ENCODE results near the gene SMIM21.

Gene SMIM21

DNA sequence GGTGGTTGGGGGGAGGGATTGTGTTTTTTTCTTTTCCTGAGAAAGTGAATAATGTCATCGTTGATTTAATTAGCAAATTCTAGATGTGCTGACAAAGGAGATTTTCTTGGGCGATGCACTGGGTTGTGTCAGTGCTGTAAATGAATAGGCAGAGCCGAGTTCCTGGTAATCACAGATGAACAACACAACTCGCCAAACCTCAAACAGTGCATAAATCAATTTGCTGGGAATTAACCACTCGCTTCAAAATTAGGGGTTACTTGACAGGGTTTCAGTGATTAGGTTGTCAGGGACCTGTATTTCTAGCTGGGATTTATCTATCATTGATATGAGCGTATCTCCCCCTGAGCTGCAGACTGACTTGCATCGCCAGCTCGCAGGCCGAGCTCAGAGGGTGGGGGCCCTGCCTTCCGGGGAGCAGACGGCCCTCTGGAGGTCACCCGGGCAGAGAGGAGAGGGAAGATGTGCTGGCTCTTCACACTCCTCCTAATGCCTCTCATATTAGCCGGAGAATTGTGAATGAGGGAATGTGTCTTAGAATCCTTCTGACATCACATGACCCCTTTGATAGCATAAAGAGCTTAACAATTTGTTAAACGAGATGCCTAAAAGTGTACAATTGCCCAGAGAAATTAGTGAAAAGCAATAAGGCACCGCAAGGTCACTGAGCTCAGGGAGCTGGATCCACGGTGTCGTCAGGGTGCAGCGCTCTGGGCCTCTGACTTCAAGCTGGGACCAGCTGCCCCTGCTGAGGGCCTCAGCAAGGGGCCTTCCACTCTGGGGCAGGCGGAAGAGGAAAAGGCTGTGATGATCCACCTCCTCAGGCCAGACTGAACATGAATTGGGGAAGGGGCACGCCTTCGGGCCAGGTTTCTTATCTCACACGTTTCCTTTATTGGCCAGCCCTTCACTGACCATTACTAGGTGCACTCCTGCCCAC is 48.9 kb downstream of the SMIM21 start:
- in situ Hi-C loops (cut with MboI; ENCODE audit: low sequenced_read_pairs): no loop called here

DNA sequence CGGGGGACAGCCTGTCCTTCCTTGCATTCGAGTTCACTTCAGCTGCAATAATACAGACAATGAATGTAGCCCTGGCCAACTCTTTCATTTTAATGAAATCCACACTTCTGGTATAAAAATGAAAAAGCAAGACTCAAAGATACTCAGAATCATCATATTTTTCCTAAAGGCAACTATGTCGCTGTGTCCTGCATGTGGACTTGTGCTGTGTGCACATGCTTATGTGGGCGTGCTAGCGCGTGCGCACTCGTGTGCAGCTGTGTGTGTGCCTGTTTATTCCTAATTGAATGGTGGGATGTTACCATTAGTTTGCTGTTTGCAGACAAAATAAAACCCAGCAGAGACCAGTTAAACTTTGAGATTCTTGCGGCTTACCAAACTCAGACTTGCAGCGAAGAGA is 49.6 kb downstream of the SMIM21 start:
- in situ Hi-C loops (cut with MboI; ENCODE audit: low sequenced_read_pairs): no loop called here

GRCh38 chr18:75377258-75377657 is 50.2 kb downstream of the SMIM21 start:
- in situ Hi-C loops (cut with MboI; ENCODE audit: low sequenced_read_pairs): no loop called here

DNA sequence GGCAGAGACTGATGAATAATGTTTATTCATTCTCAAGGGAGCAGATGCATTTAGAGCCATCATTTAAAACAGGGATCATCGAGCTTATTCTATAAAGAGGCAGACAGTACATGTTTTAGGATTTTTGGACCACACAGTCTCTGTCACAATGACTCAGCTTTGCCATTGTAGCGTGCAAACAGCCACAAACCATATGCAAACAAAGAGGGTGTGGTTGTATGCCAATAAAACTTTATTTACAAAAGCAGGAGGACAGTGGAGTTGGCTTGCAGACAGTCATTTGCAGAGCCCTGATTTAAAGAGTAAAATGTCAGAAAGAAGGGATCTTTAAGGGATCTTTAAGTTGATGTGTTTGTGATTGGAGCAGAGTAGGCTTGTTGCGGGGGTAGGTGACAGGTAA is 51.5 kb downstream of the SMIM21 start:
- in situ Hi-C loops (cut with MboI; ENCODE audit: low sequenced_read_pairs): no loop called here

DNA sequence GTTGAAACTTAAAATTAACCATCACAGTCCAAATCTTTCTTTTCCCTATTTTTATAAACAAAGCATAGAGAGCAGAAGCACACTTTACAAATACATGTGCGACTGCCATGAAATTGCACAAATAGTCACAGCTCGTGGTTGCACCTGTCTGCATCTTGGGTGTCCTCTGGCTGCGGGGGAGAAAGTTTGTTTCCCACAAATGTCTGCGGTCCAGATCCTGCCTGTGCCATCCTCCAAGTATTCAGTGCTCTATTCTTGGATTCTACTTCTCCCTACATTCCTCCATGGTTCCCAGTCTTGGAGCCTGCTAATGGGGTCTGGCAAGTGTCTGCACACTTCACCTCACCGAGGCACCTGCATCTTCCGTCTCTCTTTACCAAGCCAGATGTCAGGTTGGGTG is 52.2 kb downstream of the SMIM21 start:
- in situ Hi-C loops (cut with MboI; ENCODE audit: low sequenced_read_pairs): no loop called here

DNA sequence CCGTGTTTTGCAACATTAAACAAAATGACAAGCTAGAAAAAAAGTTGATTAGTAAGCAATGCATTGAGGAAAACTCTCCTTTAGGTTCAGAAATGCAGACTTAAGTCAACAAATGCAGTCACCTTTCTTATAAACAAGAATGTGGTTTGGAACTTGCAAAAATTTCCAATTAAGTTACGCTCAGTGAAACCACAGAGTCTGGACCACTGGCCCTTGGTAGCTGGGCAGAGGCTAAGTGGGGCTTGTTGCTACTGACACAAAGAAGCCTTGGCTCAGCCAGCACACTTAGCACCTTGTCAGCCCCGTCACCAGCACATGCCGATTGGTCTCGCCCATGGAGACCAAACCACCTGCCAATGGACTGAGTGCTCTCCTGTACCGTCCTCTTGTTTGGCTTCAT is 53.0 kb downstream of the SMIM21 start:
- in situ Hi-C loops (cut with MboI; ENCODE audit: low sequenced_read_pairs): no loop called here

DNA sequence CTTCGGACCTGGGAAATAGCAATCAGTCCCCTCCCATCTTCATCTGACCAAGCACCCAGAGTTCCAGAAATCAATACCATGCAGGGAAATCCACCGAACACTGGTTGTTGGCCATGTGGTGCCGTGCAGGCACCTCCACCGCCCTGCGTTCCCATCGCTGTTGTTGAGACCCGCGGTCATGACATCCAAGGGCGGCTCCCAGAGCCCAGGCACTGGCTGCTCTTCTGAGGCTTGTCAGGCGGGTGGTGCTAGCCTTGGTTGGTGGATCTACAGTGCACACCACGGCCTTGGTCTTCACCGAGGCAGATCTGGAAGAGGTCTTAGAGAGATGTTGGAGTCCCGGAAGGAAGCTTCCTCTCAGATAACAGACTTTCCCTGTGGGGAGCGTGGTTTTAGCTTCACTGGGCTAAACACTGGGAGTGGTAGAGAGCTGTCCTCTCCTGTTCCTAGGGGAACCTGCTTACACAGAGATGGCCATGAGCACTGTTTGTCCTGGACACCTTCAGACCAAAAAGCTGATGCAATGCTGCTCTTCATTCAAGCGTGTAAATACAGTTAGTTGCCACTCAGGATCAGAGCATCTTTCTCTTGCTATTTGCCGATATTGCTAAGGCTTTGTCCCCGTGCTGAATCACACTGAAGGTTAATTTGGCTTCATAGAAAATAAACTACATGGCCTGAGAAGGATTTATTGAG is 58.3 kb downstream of the SMIM21 start:
- in situ Hi-C loops (cut with MboI; ENCODE audit: low sequenced_read_pairs): no loop called here

DNA sequence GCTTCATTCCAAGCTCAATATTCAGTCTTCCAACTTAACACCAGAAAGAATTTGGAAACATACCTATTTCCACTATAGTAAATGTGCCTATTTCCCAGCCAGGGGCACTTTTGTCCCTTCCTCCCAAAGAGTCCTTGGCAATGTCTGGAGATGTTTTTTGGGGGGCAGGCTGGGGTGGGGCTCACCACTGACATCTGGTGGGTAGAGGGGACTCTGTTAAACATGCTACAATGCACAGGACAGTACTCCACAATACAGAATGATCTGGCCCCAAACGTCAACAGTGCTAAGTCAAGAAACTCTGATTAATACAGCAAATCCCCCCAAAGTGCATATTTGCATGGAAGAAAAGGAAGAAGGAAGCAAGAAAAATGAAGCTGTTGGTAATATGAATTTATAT is 61.7 kb downstream of the SMIM21 start:
- in situ Hi-C loops (cut with MboI; ENCODE audit: low sequenced_read_pairs): no loop called here

GRCh38 chr18:75365254-75365629 is 62.3 kb downstream of the SMIM21 start:
- in situ Hi-C loops (cut with MboI; ENCODE audit: low sequenced_read_pairs): no loop called here

DNA sequence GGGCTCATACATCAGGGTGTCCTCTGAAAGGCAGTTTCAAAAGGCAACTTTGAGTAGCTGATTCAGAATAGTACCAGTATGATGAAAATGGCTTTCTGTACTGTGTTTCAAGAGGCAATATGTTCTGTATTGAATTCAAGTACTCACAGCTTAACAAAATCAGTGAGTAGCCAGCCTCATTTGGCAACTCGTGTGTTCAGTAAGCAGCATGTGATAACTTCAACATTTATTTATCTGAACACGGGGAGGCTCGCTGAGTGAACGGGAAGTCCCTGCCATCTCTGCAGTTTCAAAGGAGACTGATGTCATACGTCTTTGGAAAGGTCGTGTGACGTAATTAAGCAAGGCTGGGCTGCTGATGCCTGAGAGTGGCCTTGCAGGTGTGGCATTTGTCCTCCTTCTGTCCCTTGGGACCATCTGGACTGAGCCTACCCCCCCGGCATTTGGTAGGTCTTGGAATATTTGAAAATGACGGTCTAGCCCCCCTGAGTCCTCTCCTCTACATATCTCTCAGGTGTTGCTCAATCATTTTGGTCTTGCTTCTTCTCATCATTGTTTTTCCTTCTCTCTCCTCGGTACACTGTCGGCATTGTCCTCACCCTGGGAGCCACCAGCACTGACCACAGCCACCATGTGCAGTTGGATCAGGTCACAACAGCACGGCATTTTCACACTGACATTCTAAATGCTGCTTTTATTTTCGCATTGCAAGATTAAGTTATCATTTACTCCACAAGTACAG is 62.8 kb downstream of the SMIM21 start:
- in situ Hi-C loops (cut with MboI; ENCODE audit: low sequenced_read_pairs): no loop called here

DNA sequence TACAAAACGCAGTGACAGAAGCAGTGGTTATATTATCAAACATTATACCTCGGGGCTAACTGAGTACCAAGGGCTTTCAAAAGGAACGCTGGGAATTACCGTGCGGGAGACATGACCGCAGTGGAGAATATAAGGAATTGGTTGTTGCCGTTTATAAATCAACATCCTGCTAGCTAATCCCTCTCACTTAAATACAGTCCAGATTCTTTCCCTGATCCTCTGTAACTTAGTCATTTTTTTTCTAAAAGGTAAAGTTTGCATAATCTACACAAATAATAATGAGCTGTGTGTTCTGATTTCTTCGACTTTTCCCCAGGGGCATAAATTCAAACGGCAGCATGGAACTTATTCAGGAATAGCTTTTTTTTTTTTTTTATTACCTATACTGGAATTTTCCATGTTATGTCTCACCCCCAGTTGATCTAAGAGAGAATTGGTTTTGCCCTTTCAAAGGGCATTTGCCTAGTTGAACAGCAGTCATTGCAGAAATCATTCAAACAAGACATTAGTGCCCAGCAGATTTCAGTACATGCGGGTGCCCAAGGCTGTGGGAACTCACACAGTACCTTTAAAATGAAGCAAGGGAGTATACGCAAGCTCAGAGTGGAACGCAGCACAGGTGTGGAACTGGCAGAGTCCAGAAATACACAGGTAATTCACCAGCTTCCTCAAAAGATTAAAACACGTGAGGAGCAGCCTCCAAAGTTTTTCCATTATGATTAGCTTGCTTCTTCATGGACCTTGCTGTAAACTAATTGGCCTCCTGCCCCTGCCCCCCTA is 63.9 kb downstream of the SMIM21 start:
- in situ Hi-C loops (cut with MboI; ENCODE audit: low sequenced_read_pairs): no loop called here

DNA sequence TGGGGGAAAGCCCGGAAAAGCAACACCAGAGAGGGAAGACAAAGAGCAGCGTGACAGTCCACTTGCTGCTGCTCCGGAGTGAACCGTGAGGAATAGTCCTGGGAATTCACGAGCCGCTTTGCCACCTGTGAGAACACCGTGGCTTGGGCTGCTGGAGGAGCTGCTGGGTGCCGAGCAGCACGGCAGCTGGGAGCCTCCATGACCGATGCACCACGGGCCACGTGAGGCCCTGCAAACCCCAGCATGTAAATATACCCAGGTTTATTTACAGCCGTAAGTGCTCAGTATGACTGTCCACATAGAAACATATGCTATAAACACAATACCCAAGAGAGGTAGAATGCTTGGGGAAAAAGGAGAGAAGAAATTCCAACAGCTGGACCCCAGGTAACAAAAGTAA is 65.1 kb downstream of the SMIM21 start:
- in situ Hi-C loops (cut with MboI; ENCODE audit: low sequenced_read_pairs): no loop called here

- in situ Hi-C loops (cut with MboI; ENCODE audit: low sequenced_read_pairs): no loop called here
Measured at GRCh38 chr18:75360941-75361340, 66.6 kb downstream of the SMIM21 start.

DNA sequence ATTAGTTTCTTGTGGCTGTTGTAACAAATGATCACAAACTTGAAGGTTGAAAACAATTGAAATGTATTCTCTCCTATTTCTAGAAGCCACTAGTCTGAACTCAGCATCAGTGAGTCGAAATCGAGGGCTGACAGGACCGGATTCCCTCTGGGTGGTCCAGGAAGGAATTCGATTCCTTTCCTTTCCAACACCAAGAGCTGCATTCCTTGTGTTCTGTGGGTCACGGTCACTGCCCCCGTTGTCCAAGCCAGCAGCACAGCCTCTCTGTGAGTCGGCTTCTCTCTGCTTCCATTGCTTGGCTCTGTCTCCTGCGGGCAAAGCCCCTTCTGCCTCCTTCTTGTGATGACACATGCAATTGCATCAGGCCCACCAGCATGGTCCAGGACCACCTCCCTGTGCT is 67.3 kb downstream of the SMIM21 start:
- in situ Hi-C loops (cut with MboI; ENCODE audit: low sequenced_read_pairs): no loop called here

All from HL-60/S4 (cell line).